HG03571 (cell line): ENCODE results near the gene TRIM51G.
"Not testable (repeated sequence)": the region's sequence is repeated elsewhere in the genome, so short reads cannot be mapped to it uniquely, and the experiment has no call there.

ENCODE experiments used
- ATAC-seq: cut with Tn5 transposase; IDR thresholded peaks from one replicate; pipeline ENCODE4 v1.9.1; 2021; ENCODE audit not compliant: unreplicated experiment

TRIM51G gene

DNA sequence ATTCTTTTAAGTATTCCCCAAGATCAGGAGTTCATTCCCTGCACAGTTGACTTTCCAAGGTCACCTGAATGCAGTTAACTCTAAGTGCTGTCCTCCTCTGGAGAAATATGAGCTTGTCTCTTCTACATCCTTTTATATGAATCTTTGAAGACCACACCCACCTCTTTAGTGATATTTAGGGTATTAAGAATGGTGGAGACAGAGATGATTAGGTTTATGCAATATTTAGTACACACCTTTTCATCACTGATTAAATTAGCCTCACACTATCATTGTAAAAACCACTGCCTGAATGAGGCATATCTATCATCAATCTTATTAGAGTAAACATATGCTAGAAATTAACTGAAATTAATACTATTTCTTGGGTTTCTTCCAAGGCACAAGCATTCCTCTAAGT, at the start of gene TRIM51G:
Gene TRIM51G (minus strand): TSS at position 101 of the 400 bp plus-strand sequence. CDS start 2,190 bp downstream, outside the sequence.
- not testable (repeated sequence) for ATAC-seq

GRCh38 chr11:49028523-49028922, 44.8 kb upstream of the TRIM51G start, which contains the start of gene TRIM49B:
TRIM49B (plus strand) TSS chr11:49028823; CDS start chr11:49031600, 2,777 bp downstream.
- not testable (repeated sequence) for ATAC-seq

DNA sequence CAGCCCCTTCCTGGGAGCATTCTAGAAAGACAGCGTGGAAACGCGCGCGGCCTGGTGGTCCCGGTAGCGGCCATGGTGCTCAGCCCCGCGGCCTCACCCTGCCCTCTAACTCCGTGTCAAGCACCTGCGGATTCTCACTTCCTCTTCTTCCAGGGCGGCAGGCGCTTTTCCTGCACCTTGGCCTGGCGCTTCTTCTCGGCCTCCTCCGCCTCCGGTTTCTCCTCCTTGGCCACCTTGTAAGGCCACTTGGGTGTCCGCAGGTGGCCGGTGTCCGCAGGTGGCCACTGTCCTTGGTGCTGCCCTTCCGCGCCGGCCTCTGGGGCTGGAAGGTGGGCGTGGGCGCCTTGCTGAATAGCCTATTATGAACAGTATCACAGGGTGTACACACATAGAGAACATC, 15.1 kb downstream of the TRIM51G start:
- not testable (repeated sequence) for ATAC-seq

DNA sequence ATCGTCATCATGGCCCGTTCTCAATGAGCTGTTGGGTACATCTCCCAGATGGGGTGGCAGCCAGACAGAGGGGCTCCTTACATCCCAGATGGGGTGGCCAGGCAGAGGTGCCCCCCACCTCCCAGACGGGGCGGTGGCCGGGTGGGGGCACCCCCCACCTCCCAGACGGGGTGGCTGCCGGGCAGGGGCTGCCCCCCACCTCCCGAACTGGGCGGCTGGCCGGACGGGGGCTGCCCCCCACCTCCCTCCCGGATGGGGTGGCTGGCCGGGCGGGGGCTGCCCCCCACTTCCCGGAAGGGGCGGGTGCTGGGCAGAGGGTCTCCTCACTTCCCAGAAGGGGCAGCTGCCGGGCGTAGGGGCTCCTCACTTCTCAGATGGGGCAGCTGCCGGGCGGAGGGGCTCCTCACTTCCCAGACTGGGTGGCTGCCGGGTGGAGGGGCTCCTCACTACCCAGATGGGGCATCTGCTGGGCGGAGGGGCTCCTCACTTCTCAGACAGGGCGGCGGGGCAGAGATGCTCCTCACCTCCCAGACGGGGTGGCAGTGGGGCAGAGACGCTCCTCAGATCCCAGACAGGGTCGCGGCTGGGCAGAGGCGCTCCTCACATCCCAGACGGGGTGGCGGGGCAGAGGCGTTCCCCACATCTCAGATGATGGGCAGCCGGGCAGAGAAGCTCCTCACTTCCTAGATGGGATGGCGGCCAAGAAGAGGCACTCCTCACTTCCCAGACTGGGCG, 28.2 kb downstream of the TRIM51G start:
- not testable (repeated sequence) for ATAC-seq

- not testable (repeated sequence) for ATAC-seq
Measured at GRCh38 chr11:48945796-48946195, 37.9 kb downstream of the TRIM51G start.
